AG04449 (cell line): ENCODE results near the gene BANF2.

ENCODE experiments used
- CTCF ChIA-PET: fragments of 350-600 bp; formaldehyde crosslinking; extraction: SDS; loops from one replicate; lab custom pipeline; 2021; ENCODE audit warnings: antibody characterized with exemption; lab: Yijun Ruan, JAX
- POLR2A ChIA-PET: fragments of 400-600, 350-600 bp; formaldehyde crosslinking; extraction: SDS; loops from one replicate; lab custom pipeline; 2020; ENCODE audit warnings: antibody characterized with exemption, inconsistent platforms; lab: Yijun Ruan, JAX
- DNase-seq: peaks from one replicate; pipeline ENCODE4 v3.0.0-alpha.2; 2010; ENCODE audit warnings: low read depth, low spot score
- H3K4me3 ChIP-seq: 2 replicates; pipeline ENCODE4 v1.5.1; 2011; ENCODE audit warnings: low read depth, mild to moderate bottlenecking, control low read depth, low read length
- CTCF ChIP-seq: IDR thresholded peaks from one replicate; pipeline ENCODE4 v1.5.1; 2011; ENCODE audit warnings: mild to moderate bottlenecking, moderate library complexity, low read length, control low read depth, inconsistent platforms; ENCODE audit not compliant: insufficient read depth; ENCODE audit errors: missing control alignments

Gene BANF2

GRCh38 chr20:17725094-17725835, 25.5 kb downstream of the BANF2 start:
- no peak for DNase-seq
- no peak overlapping the region for H3K4me3 ChIP-seq
- no peak for TF ChIP-seq CTCF
- POLR2A ChIA-PET = no interaction called here
- CTCF ChIA-PET = interaction anchor here (0.6 to 0.9 kb wide), 2 partner anchors 70 to 173 kb away, joined by 3 read pairs; no protein-coding TSS in a partner anchor

GRCh38 chr20:17726902-17727301, 27.1 kb downstream of the BANF2 start:
- DNase-seq = no peak
- no peak for TF ChIP-seq CTCF
- ChIA-PET CTCF (no interaction called here), POLR2A (no interaction called here)
- H3K4me3 ChIP-seq = no peak overlapping the region

GRCh38 chr20:17727351-17727750, 27.6 kb downstream of the BANF2 start:
- CTCF ChIA-PET = no interaction called here
- no peak for DNase-seq
- no peak overlapping the region for H3K4me3 ChIP-seq
- TF ChIP-seq CTCF = no peak
- POLR2A ChIA-PET = no interaction called here

GRCh38 chr20:17728074-17728473, 28.3 kb downstream of the BANF2 start:
- no peak for TF ChIP-seq CTCF
- ChIA-PET POLR2A (no interaction called here), CTCF (interaction anchor here (1.1 kb wide), 1 partner anchor 46 kb away, joined by 4 read pairs; no protein-coding TSS in a partner anchor)
- no peak overlapping the region for H3K4me3 ChIP-seq
- no peak for DNase-seq

- ChIA-PET CTCF (no interaction called here), POLR2A (interaction anchor here (0.7 to 1.5 kb wide), 2 partner anchors 17 to 48 kb away, joined by 3 to 4 read pairs; partner anchors contain the start of gene RRBP1)
- no peak overlapping the region for H3K4me3 ChIP-seq
- TF ChIP-seq CTCF = no peak
- no peak for DNase-seq
These were observed 30.3 kb downstream of the BANF2 start for GRCh38 chr20:17730071-17730470.

GRCh38 chr20:17731233-17731632, 31.5 kb downstream of the BANF2 start:
- ChIA-PET CTCF (no interaction called here), POLR2A (no interaction called here)
- DNase-seq = no peak
- TF ChIP-seq CTCF = no peak
- no peak overlapping the region for H3K4me3 ChIP-seq
